ENCODE results near the gene TTC16.
A peak's percentile ranks its signal among the peaks of the same experiment; 100 is the strongest.

TTC16 gene

GRCh38 chr9:127767410-127767809, 51.5 kb downstream of the TTC16 start:
- Histone ChIP-seq H3K4me3 (ENCODE audit: low read depth in 1 of 2, low read length in 2 of 2) (no peak overlapping the region), H3K9me3 (ENCODE audit: low read length) (no peaks in the 10 kb centered on the region), H3K27ac (ENCODE audit: low read depth, low read length) (no peak overlapping the region), H3K27me3 (ENCODE audit: control insufficient read depth in 1 of 2, insufficient read depth in 2 of 2, low read length in 2 of 2) (peaks cover 0 to 5% of the 10 kb centered on the region in 2 donors), H3K4me1 (ENCODE audit: insufficient read depth, low read length) (peaks cover 19% of the 10 kb centered on the region), H3K9ac (ENCODE audit: low read length) (no peak overlapping the region), H3K36me3 (ENCODE audit: insufficient read depth, low read length) (no peaks in the 10 kb centered on the region)

GRCh38 chr9:127767909-127768331, 52.0 kb downstream of the TTC16 start:
- H3K36me3 ChIP-seq (ENCODE audit: insufficient read depth, low read length): no peaks in the 10 kb centered on the region
- no peaks in the 10 kb centered on the region for H3K9me3 ChIP-seq (ENCODE audit: low read length)
- no peak overlapping the region for H3K27ac ChIP-seq (ENCODE audit: low read depth, low read length)
- no peaks in the 10 kb centered on the region for H3K27me3 ChIP-seq (ENCODE audit: control insufficient read depth in 1 of 2, insufficient read depth in 2 of 2, low read length in 2 of 2)
- peaks cover 16% of the 10 kb centered on the region for H3K4me1 ChIP-seq (ENCODE audit: insufficient read depth, low read length)
- H3K4me3 ChIP-seq (ENCODE audit: low read depth in 1 of 2, low read length in 2 of 2): no peak overlapping the region
- no peak overlapping the region for H3K9ac ChIP-seq (ENCODE audit: low read length)

- Histone ChIP-seq H3K9ac (ENCODE audit: low read length) (no peak overlapping the region), H3K4me1 (ENCODE audit: insufficient read depth, low read length) (peaks cover 9% of the 10 kb centered on the region), H3K4me3 (ENCODE audit: low read depth in 1 of 2, low read length in 2 of 2) (no peak overlapping the region), H3K36me3 (ENCODE audit: insufficient read depth, low read length) (no peaks in the 10 kb centered on the region), H3K27ac (ENCODE audit: low read depth, low read length) (no peak overlapping the region), H3K27me3 (ENCODE audit: control insufficient read depth in 1 of 2, insufficient read depth in 2 of 2, low read length in 2 of 2) (no peaks in the 10 kb centered on the region), H3K9me3 (ENCODE audit: low read length) (no peaks in the 10 kb centered on the region)
Observed at GRCh38 chr9:127768698-127769097, 52.8 kb downstream of the TTC16 start.

- Histone ChIP-seq H3K4me3 (ENCODE audit: low read depth in 1 of 2, low read length in 2 of 2) (no peak overlapping the region), H3K36me3 (ENCODE audit: insufficient read depth, low read length) (no peaks in the 10 kb centered on the region), H3K27me3 (ENCODE audit: control insufficient read depth in 1 of 2, insufficient read depth in 2 of 2, low read length in 2 of 2) (no peaks in the 10 kb centered on the region), H3K27ac (ENCODE audit: low read depth, low read length) (no peak overlapping the region), H3K4me1 (ENCODE audit: insufficient read depth, low read length) (peaks cover 9% of the 10 kb centered on the region), H3K9ac (ENCODE audit: low read length) (no peak overlapping the region), H3K9me3 (ENCODE audit: low read length) (no peaks in the 10 kb centered on the region)
Observed at GRCh38 chr9:127769101-127769500, 53.2 kb downstream of the TTC16 start.

GRCh38 chr9:127769929-127770582, 54.2 kb downstream of the TTC16 start:
- H3K4me3 ChIP-seq (ENCODE audit: low read depth in 1 of 2, low read length in 2 of 2): no peak overlapping the region
- no peaks in the 10 kb centered on the region for H3K36me3 ChIP-seq (ENCODE audit: insufficient read depth, low read length)
- no peak overlapping the region for H3K27ac ChIP-seq (ENCODE audit: low read depth, low read length)
- no peaks in the 10 kb centered on the region for H3K27me3 ChIP-seq (ENCODE audit: control insufficient read depth in 1 of 2, insufficient read depth in 2 of 2, low read length in 2 of 2)
- no peak overlapping the region for H3K9ac ChIP-seq (ENCODE audit: low read length)
- no peaks in the 10 kb centered on the region for H3K9me3 ChIP-seq (ENCODE audit: low read length)
- H3K4me1 ChIP-seq (ENCODE audit: insufficient read depth, low read length): peaks cover 9% of the 10 kb centered on the region

- no peaks in the 10 kb centered on the region for H3K36me3 ChIP-seq (ENCODE audit: insufficient read depth, low read length)
- H3K4me1 ChIP-seq (ENCODE audit: insufficient read depth, low read length): peaks cover 9% of the 10 kb centered on the region
- no peaks in the 10 kb centered on the region for H3K9me3 ChIP-seq (ENCODE audit: low read length)
- peak overlapping the region; percentile 32 for H3K27ac ChIP-seq (ENCODE audit: low read depth, low read length)
- H3K27me3 ChIP-seq (ENCODE audit: control insufficient read depth in 1 of 2, insufficient read depth in 2 of 2, low read length in 2 of 2): no peaks in the 10 kb centered on the region
- H3K4me3 ChIP-seq (ENCODE audit: low read depth in 1 of 2, low read length in 2 of 2): peak overlapping the region in 1 of 2 donors; percentile 55
- H3K9ac ChIP-seq (ENCODE audit: low read length): no peak overlapping the region
Observed at GRCh38 chr9:127770583-127770904, 54.7 kb downstream of the TTC16 start.

GRCh38 chr9:127770905-127771569, 55.2 kb downstream of the TTC16 start:
- H3K9me3 ChIP-seq (ENCODE audit: low read length): no peaks in the 10 kb centered on the region
- H3K27ac ChIP-seq (ENCODE audit: low read depth, low read length): peak overlapping the region; percentile 32
- H3K9ac ChIP-seq (ENCODE audit: low read length): no peak overlapping the region
- H3K36me3 ChIP-seq (ENCODE audit: insufficient read depth, low read length): no peaks in the 10 kb centered on the region
- peaks cover 9% of the 10 kb centered on the region for H3K4me1 ChIP-seq (ENCODE audit: insufficient read depth, low read length)
- peak overlapping the region; percentile 31 to 55 for H3K4me3 ChIP-seq (ENCODE audit: low read depth in 1 of 2, low read length in 2 of 2)
- H3K27me3 ChIP-seq (ENCODE audit: control insufficient read depth in 1 of 2, insufficient read depth in 2 of 2, low read length in 2 of 2): no peaks in the 10 kb centered on the region

GRCh38 chr9:127771570-127772189, 55.8 kb downstream of the TTC16 start:
- Histone ChIP-seq H3K4me3 (ENCODE audit: low read depth in 1 of 2, low read length in 2 of 2) (peak overlapping the region in 1 of 2 donors; percentile 21), H3K4me1 (ENCODE audit: insufficient read depth, low read length) (peaks cover 9% of the 10 kb centered on the region), H3K27me3 (ENCODE audit: control insufficient read depth in 1 of 2, insufficient read depth in 2 of 2, low read length in 2 of 2) (no peaks in the 10 kb centered on the region), H3K36me3 (ENCODE audit: insufficient read depth, low read length) (no peaks in the 10 kb centered on the region), H3K9me3 (ENCODE audit: low read length) (no peaks in the 10 kb centered on the region), H3K27ac (ENCODE audit: low read depth, low read length) (peak overlapping the region; percentile 44), H3K9ac (ENCODE audit: low read length) (no peak overlapping the region)

GRCh38 chr9:127772603-127773002, 56.7 kb downstream of the TTC16 start:
- Histone ChIP-seq H3K9ac (ENCODE audit: low read length) (no peak overlapping the region), H3K36me3 (ENCODE audit: insufficient read depth, low read length) (no peaks in the 10 kb centered on the region), H3K9me3 (ENCODE audit: low read length) (no peaks in the 10 kb centered on the region), H3K27me3 (ENCODE audit: control insufficient read depth in 1 of 2, insufficient read depth in 2 of 2, low read length in 2 of 2) (no peaks in the 10 kb centered on the region), H3K4me1 (ENCODE audit: insufficient read depth, low read length) (peaks cover 9% of the 10 kb centered on the region), H3K27ac (ENCODE audit: low read depth, low read length) (no peak overlapping the region), H3K4me3 (ENCODE audit: low read depth in 1 of 2, low read length in 2 of 2) (no peak overlapping the region)

GRCh38 chr9:127773272-127773671, 57.4 kb downstream of the TTC16 start:
- H3K27ac ChIP-seq (ENCODE audit: low read depth, low read length): no peak overlapping the region
- H3K4me1 ChIP-seq (ENCODE audit: insufficient read depth, low read length): peaks cover 9% of the 10 kb centered on the region
- no peak overlapping the region for H3K4me3 ChIP-seq (ENCODE audit: low read depth in 1 of 2, low read length in 2 of 2)
- no peaks in the 10 kb centered on the region for H3K9me3 ChIP-seq (ENCODE audit: low read length)
- H3K27me3 ChIP-seq (ENCODE audit: control insufficient read depth in 1 of 2, insufficient read depth in 2 of 2, low read length in 2 of 2): no peaks in the 10 kb centered on the region
- H3K9ac ChIP-seq (ENCODE audit: low read length): no peak overlapping the region
- no peaks in the 10 kb centered on the region for H3K36me3 ChIP-seq (ENCODE audit: insufficient read depth, low read length)

GRCh38 chr9:127773981-127774380, 58.1 kb downstream of the TTC16 start:
- H3K9me3 ChIP-seq (ENCODE audit: low read length): no peaks in the 10 kb centered on the region
- H3K27me3 ChIP-seq (ENCODE audit: control insufficient read depth in 1 of 2, insufficient read depth in 2 of 2, low read length in 2 of 2): no peaks in the 10 kb centered on the region
- no peak overlapping the region for H3K4me3 ChIP-seq (ENCODE audit: low read depth in 1 of 2, low read length in 2 of 2)
- H3K4me1 ChIP-seq (ENCODE audit: insufficient read depth, low read length): peaks cover 9% of the 10 kb centered on the region
- H3K27ac ChIP-seq (ENCODE audit: low read depth, low read length): no peak overlapping the region
- no peaks in the 10 kb centered on the region for H3K36me3 ChIP-seq (ENCODE audit: insufficient read depth, low read length)
- no peak overlapping the region for H3K9ac ChIP-seq (ENCODE audit: low read length)
